Brain microvascular endothelial cell (primary cell): Measurements from ENCODE around the gene KCNQ1OT1.

ENCODE experiments used
- DNase-seq: peaks from one replicate; pipeline ENCODE4 v3.0.0-alpha.2; 2020
- H3K27ac ChIP-seq: fragments of 250-450 bp; sonication (Bioruptor Pico); 2 replicates; pipeline ENCODE4 v1.5.1; 2020; ENCODE audit warnings: mild to moderate bottlenecking, moderate library complexity
- H3K27me3 ChIP-seq: fragments of 250-450 bp; sonication (Bioruptor Pico); replicated peaks from 2 replicates; pipeline ENCODE4 v1.5.1; 2020; ENCODE audit warnings: mild to moderate bottlenecking
- H3K36me3 ChIP-seq: fragments of 250-450 bp; sonication (Bioruptor Pico); replicated peaks from 2 replicates; pipeline ENCODE4 v1.5.1; 2020; ENCODE audit warnings: mild to moderate bottlenecking
- H3K4me3 ChIP-seq: 2 replicates; pipeline ENCODE4 v1.5.1; 2011; ENCODE audit warnings: low read depth, mild to moderate bottlenecking, control low read depth, low read length, moderate library complexity
- CTCF ChIP-seq: IDR thresholded peaks from 2 replicates; pipeline ENCODE4 v1.5.1; 2011; ENCODE audit warnings: low read depth, mild to moderate bottlenecking, moderate library complexity, low read length, control low read depth, inconsistent platforms; ENCODE audit errors: missing control alignments
- in situ Hi-C: cut with HindIII; loops from 2 replicates; pipeline ENCODE4 v1.10.0; 2017; ENCODE audit warnings: low sequenced_read_pairs, low pct_ligation_motif_present

KCNQ1OT1 gene

GRCh38 chr11:2714871-2715270, 15.1 kb upstream of the KCNQ1OT1 start:
- Histone ChIP-seq H3K27me3 (peaks cover 3% of the 10 kb centered on the region), H3K36me3 (no peaks in the 10 kb centered on the region), H3K27ac (no peak overlapping the region), H3K4me3 (no peak overlapping the region)
- in situ Hi-C loops, result no loop called here
- DNase-seq, result no peak
- no peak for TF ChIP-seq CTCF

- in situ Hi-C loops, result no loop called here
- no peak overlapping the region for H3K4me3 ChIP-seq
- no peak for DNase-seq
- H3K27me3 ChIP-seq, result peaks cover 3% of the 10 kb centered on the region
- TF ChIP-seq CTCF, result no peak
- H3K27ac ChIP-seq, result no peak overlapping the region
- H3K36me3 ChIP-seq, result no peaks in the 10 kb centered on the region
Observed at GRCh38 chr11:2714463-2714800, 14.6 kb upstream of the KCNQ1OT1 start.

GRCh38 chr11:2713661-2714462, 14.1 kb upstream of the KCNQ1OT1 start:
- TF ChIP-seq CTCF, result no peak
- H3K36me3 ChIP-seq, result no peaks in the 10 kb centered on the region
- no peak for DNase-seq
- in situ Hi-C loops, result no loop called here
- no peak overlapping the region for H3K4me3 ChIP-seq
- peaks cover 3% of the 10 kb centered on the region for H3K27me3 ChIP-seq
- H3K27ac ChIP-seq, result no peak overlapping the region

- Histone ChIP-seq H3K27ac (no peak overlapping the region), H3K27me3 (peaks cover 6% of the 10 kb centered on the region), H3K4me3 (no peak overlapping the region), H3K36me3 (no peaks in the 10 kb centered on the region)
- in situ Hi-C loops, result no loop called here
- no peak for TF ChIP-seq CTCF
- DNase-seq, result no peak
Observed at GRCh38 chr11:2713094-2713493, 13.3 kb upstream of the KCNQ1OT1 start.

- Histone ChIP-seq H3K27me3 (peaks cover 6% of the 10 kb centered on the region), H3K4me3 (no peak overlapping the region), H3K27ac (no peak overlapping the region), H3K36me3 (no peaks in the 10 kb centered on the region)
- no peak for TF ChIP-seq CTCF
- no peak for DNase-seq
- in situ Hi-C loops, result no loop called here
Observed at GRCh38 chr11:2711161-2711560, 11.4 kb upstream of the KCNQ1OT1 start.

- Histone ChIP-seq H3K36me3 (no peaks in the 10 kb centered on the region), H3K4me3 (no peak overlapping the region), H3K27me3 (peaks cover 6% of the 10 kb centered on the region), H3K27ac (no peak overlapping the region)
- in situ Hi-C loops, result no loop called here
- peak; percentile 64 for DNase-seq
- TF ChIP-seq CTCF, result no peak
Observed at GRCh38 chr11:2709429-2709828, 9.6 kb upstream of the KCNQ1OT1 start.
